HT1080 (cell line): ENCODE results near the gene MYO18B. TPM values are rescaled to one million over a fixed set of nuclear protein-coding genes. Genes with fewer than 3 reads are reported as not detected.

Experiments
- DNase-seq: peaks from one replicate; pipeline ENCODE4 v3.0.0-alpha.2; 2015; ENCODE audit warnings: low read depth
- total RNA-seq: library from RNA; depleted of rRNA; stranded (reverse); fragments of >200 nt; shearing (Covaris generic); gene quantifications from 2 replicates; pipeline ENCODE4 v1.2.3, GENCODE V29; 2014

The MYO18B gene
- total RNA-seq, 1 experiment from 2014 or later: 1.9 TPM

DNA sequence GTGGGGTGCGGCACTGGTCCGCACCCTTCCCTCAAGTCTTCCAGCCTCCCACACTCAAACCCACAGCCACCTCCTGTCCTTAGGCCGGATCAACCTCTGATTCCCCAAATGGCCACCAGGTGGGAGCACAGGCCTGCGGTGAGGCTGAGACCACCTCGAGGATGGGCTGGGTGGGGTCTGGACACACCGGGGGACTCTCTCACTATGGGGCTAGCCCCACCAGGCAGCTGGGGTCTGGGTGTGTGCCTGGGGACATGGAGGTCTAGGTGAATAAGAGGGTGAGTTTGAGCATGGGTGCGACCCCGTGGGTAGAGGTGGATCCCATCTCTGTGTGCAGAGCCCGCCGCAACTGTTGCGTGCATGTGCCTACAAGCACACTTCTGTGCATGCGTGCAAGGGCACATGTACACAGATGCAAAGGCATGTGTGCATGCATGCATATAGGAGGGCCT lies 32.6 kb downstream of the MYO18B start:
- no peak for DNase-seq

DNA sequence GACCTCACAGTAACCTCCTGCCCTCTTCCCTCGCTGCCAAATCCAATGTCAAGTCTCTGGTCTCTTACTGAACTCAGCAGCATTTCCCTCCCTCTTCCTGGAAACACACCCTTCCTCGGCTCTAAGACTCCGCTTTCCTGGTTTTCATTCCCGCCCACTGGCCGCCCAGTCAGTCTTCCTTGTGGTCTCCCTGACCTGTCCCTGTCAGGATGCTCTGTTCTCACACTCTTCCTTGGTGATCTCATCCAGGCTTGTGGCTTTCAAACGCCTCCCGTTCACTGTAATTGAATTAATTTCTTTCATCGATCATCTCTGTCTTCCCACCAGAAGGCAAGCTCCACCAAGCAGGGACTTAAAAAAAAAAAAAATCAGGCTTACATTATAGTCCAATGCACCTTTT lies 33.5 kb downstream of the MYO18B start:
- DNase-seq: peak; percentile 72

DNA sequence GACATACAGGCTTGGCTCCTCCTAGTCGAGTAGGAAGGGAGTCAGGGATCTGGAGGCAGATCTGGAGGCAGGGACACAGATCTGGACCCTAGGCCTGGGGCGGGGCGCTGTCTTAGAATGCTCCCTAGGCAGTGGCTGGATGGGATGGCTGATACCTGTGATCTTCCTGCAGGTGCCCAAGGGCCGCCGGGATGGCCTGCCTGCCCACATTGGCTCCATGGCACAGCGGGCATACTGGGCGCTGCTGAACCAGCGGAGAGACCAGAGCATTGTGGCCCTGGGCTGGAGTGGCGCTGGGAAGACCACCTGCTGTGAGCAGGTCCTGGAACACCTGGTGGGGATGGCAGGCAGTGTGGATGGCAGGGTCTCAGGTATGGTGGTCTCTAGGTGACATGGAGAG lies 35.4 kb downstream of the MYO18B start:
- DNase-seq: no peak

DNA sequence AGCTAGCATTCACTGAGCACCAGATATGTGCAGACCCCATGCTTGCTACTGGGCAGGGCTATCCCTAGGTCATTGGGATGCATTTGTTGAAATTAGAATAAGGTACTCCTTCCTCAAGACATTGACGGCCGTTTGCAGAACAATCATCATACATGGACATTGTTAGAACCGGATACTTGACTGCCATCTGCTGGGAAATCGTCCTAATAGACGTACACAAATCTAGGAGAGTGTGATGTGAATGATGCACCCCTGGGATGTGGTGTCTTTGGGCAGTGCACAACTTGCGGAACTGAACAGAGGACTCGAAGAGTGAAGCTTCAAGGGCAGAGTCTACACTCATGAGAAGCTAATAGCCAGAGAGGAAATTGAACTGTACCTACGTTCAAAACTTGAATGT lies 35.9 kb downstream of the MYO18B start:
- DNase-seq: peak; percentile 47

DNA sequence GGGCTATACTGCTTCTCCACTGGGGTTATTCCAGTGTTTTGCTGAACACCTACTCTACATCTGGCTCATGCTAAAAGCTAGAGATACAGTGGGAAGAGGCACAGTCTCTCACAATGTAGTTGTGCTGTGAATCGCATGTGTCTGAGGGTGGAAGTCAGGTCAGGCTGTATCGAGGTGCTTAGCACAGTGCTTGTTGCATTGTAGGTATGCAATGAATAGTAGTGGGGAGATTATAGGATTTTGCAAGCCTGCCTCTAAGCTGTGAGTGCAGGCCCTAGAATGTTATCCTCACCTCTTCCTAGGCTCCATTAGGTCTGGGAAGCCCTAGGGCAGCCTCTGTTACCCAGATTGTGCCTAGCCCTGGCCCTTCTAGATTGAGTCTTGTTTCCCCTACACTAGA lies 37.4 kb downstream of the MYO18B start:
- DNase-seq: no peak

DNA sequence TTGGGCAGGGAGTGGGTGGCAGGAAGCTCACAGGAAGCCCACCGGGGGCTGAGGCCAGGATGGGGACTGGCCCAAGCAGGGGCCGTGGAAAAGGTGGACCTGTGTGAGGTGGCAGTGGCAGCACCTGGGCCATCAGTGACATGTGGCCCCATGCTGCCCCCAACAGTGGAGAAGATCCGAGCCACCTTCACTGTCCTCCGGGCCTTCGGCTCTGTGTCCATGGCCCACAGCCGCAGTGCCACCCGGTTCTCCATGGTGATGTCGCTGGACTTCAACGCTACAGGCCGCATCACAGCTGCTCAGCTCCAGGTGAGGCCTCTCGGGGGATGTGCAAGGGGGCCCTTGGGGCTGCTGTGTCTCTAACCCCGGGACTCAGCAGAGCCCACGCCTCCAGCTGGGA lies 37.9 kb downstream of the MYO18B start:
- no peak for DNase-seq

DNA sequence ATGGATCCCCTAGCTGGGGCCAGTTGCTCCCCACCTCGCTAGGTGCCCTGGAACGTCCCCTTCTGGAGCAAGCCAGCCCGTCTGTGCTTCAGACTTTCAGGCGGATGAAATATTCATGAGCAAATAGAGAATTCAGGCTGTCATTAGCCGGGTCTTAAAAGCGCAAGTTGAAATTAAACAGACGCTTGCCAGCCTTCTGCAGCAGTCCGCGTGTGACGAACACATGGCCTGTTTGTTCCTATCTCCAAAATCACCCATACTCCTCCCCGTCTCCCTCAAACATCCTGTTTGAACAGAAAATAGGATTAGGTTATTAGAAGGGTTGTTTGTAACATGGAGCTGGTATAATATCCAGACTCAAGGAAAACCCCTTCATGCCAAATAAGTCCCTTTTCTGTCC lies 38.7 kb downstream of the MYO18B start:
- DNase-seq: no peak

DNA sequence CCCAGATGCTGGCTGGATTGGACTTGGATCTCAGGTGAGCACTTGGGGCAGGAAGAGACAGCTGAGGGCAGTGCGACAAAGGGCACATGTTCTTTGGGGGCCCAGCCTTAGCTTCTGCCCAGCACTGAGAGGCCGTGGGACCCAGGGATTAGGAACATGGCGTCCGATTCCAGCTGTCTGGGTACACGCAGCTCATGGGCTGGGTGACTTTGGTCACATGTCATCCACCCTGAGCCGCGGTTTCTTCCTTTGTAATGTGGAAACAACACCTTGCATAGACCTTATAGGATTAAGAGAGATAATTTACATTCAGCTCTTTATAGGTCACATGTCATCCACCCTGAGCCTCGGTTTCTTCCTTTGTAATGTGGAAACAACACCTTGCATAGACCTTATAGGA lies 39.8 kb downstream of the MYO18B start:
- no peak for DNase-seq

DNA sequence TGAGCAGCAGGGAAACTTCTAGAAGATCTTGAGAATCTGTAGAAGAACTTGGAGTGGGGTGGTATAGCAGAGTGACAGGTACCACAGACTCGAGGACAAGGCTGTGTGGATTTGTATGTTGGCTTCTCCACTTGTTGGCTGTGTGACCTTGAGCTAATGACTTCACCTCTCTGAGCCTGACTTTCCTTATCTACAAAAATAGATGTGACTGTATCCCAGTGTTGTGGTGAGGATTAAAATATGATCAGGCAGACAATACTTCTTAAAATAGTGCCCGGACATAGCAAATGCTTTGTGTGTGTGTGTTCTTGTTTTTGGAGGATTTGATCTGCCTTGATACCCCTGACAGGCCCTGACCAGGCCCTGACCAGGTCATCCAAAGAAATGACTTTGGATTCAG lies 40.8 kb downstream of the MYO18B start:
- no peak for DNase-seq

DNA sequence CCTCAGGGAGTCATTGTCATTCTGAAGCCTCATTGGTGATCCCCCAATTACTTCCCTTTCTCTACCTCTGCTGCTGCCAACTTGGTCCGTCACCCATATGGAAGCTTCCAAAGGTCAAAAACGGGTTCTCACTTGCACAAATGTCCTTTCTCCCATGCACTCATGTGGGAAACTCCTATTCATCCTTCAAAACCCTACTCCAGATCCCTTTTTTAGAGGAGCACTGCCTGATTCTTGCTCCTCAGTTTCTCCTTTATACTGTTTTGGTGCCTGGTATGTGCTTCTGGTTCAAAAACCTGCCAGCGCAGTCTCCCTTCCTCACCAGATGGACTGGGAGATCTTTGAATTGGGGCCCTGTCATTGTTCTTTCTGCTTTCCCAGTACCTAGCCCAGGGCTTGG lies 41.9 kb downstream of the MYO18B start:
- DNase-seq: no peak

DNA sequence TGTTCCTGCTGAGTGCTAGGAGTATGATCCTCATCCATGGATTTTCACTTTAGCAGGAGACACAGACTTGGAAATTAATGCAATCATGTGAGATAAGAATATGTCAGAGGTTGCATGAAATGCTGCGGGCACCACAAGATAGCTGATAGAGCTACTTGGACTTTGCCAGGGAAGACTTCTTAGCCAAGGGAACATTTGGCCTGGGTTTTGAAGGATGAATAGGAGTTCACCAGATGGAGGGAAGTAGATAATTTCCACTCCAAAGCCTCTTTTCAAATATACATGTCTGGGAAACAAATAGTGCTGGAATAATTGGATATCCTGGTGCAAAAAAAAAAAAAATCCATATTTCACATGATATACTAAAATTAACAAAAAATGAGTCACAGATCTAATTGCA lies 44.2 kb downstream of the MYO18B start:
- DNase-seq: no peak

DNA sequence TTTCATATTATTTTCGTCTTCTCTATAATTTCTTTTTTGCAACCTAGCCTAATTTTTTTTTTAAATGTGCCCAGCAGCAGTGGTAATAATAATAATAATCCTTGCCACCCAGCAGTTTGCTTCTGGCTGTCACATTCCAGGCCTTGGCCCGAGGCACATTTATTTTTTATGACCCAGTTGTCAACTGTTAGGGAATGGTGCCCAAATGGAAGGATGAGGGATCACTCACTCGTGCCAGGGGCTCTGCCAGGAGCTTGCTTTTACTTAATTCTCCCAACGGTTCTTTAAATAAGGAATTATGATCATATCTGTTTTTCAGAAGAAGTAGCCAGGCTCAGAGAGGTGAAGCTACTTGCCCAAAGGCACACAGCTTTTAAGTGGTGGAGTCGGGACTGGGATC lies 49.6 kb downstream of the MYO18B start:
- no peak for DNase-seq

DNA sequence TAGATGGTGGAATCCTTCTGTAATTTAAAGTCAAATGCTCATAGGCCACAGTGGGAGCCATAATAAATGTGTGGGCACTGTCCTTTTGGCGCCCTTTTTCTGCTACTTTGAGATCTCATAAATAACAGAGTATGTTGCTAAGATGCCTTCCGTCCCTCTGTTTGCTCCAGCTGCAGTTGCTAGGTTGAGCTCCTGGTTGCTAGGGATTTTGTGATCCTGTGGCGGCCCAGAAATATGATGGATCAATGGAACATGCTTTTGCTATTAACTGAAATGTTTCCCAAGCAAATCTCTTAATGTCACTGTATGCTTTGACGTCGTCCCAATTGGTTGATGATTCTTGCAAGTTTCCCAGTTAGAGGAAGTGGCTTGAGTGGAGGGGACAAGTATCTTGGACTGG lies 53.5 kb downstream of the MYO18B start:
- no peak for DNase-seq

DNA sequence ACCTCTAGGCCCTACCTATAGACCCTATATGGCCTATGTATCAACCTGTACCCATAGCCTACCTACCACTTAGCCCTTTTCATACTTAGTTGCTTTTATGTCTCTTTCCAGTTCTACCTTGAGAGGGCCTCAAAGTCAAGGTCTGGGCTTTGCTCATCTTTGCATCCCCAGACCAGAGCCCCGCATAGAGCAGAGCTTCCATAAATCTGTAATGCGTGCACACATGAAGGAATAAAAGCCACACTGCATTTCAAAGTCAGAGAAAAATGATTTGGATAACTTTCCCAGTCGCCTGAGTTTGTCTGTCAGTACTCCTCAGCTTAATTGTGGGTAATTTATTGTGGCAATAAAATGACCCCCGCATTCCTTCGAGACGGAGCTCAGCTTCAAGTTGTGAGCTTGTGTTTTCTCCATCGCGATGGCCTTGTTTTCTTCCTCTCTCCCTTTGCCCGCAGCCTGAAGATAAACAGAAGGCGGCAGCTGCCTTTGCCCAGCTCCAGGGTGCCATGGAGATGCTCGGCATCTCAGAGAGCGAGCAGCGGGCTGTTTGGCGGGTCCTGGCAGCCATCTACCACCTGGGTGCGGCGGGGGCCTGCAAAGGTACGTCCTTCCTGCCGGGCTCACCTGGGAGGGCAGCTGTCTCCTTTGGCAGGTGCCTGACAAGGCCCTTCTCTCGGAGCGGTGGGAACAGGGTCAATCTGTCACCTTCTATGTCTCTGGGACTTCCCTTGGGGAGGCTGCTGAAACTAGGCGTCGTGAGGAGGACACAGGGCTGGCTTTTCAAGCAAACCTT lies 55.7 kb downstream of the MYO18B start:
- DNase-seq: no peak

DNA sequence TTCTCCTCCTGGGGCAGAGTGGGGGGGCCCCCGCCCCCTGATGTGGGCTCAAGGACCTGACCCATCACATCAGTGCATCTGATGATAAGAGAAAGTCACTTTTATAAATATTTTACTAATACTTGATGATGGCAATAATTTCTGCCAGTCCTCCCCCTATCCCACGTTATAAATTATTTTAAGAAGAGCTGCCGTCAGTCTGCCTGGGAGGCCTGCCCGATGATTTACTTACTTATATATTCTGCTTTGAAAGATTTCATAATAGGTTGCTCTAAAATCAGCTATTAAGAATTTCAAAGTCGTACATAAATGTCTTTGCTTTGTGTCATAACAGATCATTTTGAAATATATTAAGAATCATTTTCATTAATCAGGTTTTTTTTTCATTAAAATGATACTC lies 58.8 kb downstream of the MYO18B start:
- DNase-seq: no peak

DNA sequence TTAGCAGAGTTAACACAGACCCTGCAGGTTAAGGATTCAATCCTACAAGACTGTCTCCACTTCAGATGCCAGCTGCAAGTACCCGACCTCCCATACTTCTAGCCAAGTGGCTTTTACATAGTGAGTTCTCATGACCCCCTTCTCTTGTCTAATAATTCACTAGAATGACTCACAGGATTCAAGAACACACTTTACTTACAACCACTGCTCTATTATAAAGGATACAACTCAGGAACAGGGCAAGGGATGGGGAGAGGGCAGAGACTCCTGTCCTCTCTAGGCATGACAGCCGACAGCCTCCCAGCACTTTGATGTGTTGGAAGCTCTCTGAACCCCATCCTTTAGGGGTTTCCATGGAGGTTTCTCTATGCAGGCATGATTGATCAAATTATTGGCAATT lies 60.0 kb downstream of the MYO18B start:
- DNase-seq: no peak

DNA sequence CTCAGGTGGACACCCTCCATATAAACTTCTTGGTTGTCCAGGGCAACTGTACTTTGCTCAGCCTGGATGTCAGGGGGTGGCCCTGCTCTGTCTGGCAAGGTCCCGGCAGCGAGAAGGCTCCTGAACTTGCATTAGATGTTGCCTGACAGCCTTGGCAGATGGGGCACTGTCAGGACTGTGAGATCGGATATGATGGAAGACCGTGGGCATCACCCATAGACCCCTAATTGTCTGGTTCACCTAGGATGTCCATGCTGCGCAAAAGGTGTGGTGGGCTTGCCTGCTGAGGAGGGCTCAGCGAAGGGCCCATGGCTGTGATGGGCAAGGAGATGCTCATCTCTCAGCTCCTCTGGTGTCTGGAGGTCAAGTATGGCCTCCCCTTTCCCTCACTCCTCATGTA lies 62.7 kb downstream of the MYO18B start:
- no peak for DNase-seq

DNA sequence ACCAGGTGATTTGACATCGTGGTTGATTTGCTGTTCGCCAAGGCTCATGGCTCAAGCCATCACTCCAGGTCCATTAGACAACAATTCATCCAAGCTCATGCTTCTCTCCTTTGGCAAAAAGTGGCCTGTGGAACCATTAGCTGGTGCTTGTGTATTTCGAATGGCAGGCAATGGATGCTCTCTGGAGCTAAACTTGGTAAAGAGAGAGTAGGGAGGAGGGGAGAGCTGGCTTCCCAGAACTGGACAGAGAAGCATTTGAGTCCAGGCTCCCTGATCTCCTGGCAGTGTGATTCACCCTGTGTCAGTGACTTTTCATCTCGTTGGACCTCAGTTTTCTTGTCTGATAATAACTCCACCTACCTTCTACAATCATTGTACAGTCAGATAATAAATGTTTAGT lies 64.6 kb downstream of the MYO18B start:
- no peak for DNase-seq

DNA sequence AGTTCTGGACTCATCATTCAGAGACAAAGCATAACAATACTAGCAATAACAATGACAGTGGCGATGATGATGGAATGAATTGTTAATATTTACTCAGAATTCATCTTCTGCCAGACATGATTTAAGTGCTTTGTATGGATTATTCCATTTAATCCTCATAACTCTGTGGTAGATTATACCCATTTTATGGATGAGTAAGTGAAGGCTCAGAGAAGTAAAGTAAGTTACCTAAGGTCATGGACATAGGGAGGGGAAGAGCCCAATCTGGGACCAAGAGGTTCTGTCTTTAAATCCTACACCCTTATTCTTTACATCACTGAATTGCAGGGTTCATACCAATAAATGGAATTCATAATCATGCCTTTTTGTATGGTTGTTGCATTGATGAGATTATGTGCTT lies 72.7 kb downstream of the MYO18B start:
- DNase-seq: no peak

DNA sequence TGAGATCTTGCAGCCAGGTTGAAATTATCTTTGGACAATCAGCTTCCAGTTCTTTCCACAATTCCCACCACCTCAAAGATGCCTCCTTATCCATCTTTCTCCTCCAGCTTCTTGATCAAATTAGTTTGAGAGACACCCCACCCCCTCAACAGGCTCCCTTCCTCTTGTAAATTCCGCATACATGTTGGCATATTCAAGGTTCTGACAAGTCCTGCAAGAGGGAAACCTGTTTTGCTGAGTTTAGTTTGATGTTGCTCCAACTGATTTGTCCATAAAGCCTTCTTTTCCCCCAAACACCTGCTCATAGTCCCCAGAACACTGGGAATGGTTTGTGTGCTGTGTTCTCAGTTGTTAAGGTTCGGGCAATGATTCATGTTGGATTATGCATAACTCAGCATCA lies 73.6 kb downstream of the MYO18B start:
- no peak for DNase-seq

DNA sequence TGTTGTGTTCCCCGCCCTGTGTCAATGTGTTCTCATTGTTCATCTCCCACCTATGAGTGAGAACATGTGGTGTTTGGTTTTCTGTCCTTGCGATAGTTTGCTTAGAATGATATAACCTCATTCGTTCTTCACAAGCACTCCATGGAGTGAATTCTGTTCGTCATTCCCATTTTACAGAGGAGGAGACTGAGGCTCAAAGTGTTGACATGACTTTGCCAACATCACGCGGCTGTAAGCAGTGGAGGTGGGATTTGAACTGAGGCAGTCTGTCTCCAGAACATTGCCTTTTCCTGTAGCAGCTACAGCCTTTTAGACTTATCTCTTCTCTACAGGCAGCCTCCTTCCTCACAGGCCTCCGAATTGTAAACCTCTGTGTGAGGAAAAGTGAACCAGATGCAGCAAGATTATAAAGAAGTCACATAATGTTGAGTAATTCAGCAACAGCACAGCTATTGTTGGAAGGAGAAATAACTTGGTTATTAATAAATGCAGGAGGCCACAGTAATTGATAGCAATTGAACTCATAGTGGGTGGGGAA lies 74.6 kb downstream of the MYO18B start:
- no peak for DNase-seq

DNA sequence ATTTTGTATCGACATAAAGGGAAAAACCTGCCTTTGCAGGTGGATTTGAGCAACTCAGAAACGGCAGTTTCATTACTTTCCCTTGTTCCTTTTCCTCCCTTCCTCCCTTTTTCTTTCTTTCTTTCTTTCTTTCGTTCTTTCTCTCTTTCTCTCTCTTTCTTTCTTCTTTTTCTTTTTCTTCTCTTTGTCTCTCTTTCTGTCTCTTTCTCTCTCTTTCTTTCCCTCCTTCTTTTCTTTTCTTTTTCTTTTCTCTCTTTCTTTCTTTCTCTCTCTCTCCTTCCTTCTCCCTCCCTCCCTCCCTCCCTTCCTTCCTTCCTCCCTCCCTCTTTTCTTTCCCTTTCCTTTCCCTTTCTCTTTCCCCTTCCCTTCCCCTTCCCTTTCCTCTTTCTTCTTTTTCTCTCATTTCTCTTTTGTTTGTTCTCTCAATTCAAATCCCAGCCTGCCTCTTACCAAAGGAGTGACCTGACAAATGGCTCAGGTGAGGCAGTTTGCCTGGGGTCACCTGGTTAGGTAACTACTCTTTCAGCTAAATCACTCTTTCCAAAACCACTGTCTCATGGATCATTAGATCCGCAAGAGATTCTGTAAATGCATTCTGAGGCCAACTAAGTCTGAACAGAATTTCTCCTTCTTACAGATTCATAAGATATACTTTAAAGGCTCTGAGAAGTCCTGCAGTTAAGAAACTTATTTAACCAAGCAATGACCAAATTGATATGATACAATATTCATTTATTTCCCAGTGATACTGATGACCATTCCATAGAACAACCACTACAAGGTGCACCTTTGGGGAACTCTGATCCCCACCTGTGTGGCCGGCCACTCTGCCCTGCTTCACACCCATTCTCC lies 75.3 kb downstream of the MYO18B start:
- no peak for DNase-seq

DNA sequence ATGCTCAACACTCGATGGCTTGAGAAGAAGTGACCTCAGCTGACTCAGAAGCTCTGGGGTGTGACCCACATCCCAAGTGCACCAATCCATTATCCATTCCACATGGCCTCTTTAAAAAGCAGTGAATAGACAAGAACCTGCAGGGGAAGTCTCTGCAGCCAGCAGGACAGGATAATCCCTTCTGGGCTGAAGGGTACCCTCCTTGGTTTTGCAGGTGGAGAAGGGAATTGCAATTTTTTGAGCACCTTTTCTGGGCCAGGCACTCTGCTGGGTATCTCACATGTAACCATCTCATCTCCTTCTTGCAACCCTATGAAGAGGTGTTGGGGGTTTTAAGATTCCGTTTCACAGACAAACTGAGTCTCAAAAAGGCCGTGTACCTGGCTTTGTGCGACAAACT lies 76.6 kb downstream of the MYO18B start:
- DNase-seq: no peak
